ENCODE data around the gene MMP14. TPM values are rescaled to one million over a fixed set of nuclear protein-coding genes. Genes with fewer than 3 reads are reported as not detected.
"Not testable (repeated sequence)": the region's sequence is repeated elsewhere in the genome, so short reads cannot be mapped to it uniquely, and the experiment has no call there.

Gene MMP14
- polyA plus RNA-seq, 1 donor from 2014 or later: not detected

- peak overlapping the region in 2 of 4 donors; percentile 61 to 95 for H3K4me3 Mint-ChIP-seq
- peaks cover 36 to 62% (median 53%) of the 10 kb centered on the region in 3 donors for H3K4me1 Mint-ChIP-seq
- H3K9me3 Mint-ChIP-seq: peaks cover 0 to 3% (median 2%) of the 10 kb centered on the region in 3 donors
- H3K27me3 Mint-ChIP-seq: peaks cover 2% of the 10 kb centered on the region
- H3K36me3 Mint-ChIP-seq: peaks cover 7% of the 10 kb centered on the region
- H3K27ac Mint-ChIP-seq: peak overlapping the region; percentile 59 to 93 (median 68)
These were observed 32.8 kb upstream of the MMP14 start for GRCh38 chr14:22803687-22803974.

DNA sequence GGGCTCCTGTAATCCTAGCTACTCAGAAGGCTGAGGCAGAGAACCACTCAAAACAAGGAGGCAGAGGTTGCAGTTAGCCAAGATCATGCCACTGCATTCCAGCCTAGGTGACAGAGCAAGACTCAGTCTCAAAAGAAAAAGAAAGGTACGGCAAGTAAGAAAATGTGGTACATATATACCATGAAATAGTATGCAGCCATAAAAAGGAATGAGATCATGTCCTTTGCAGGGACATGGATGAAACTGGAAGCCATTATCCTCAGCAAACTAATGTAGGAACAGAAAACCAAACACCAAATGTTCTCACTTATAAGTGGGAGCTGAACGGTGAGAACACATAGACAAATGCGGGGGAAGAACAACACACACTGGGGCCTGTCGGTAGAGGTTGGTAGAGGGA lies 31.1 kb upstream of the MMP14 start:
- not testable (repeated sequence) for H3K4me3 Mint-ChIP-seq, H3K36me3 Mint-ChIP-seq, H3K27me3 Mint-ChIP-seq, H3K9me3 Mint-ChIP-seq
- peaks cover 33 to 51% (median 45%) of the 10 kb centered on the region in 3 donors for H3K4me1 Mint-ChIP-seq
- H3K27ac Mint-ChIP-seq: peak overlapping the region in 1 of 3 donors; percentile 83

GRCh38 chr14:22807432-22808087 lies 28.8 kb upstream of the MMP14 start:
- Mint-ChIP-seq H3K4me1 (peaks cover 40 to 49% (median 45%) of the 10 kb centered on the region in 3 donors), H3K27ac (peak overlapping the region in 1 of 3 donors; percentile 70), H3K4me3 (peak overlapping the region in 1 of 4 donors; percentile 42), H3K9me3 (peaks cover 0 to 3% (median 2%) of the 10 kb centered on the region in 3 donors), H3K36me3 (peaks cover 2% of the 10 kb centered on the region), H3K27me3 (peaks cover under 1% of the 10 kb centered on the region)

GRCh38 chr14:22808388-22809209 lies 27.8 kb upstream of the MMP14 start:
- Mint-ChIP-seq H3K9me3 (peaks cover 0 to 3% (median 2%) of the 10 kb centered on the region in 3 donors), H3K36me3 (peaks cover 2% of the 10 kb centered on the region), H3K27ac (peak overlapping the region in 2 of 3 donors; percentile 27 to 48), H3K4me1 (peaks cover 35 to 47% (median 42%) of the 10 kb centered on the region in 3 donors), H3K27me3 (no peaks in the 10 kb centered on the region), H3K4me3 (peak overlapping the region in 2 of 4 donors; percentile 18 to 73)

- no peaks in the 10 kb centered on the region for H3K27me3 Mint-ChIP-seq
- H3K9me3 Mint-ChIP-seq: peaks cover 0 to 2% (median 0%) of the 10 kb centered on the region in 3 donors
- peaks cover 2% of the 10 kb centered on the region for H3K36me3 Mint-ChIP-seq
- H3K4me3 Mint-ChIP-seq: peak overlapping the region; percentile 8 to 96 (median 46)
- peaks cover 39 to 46% (median 41%) of the 10 kb centered on the region in 3 donors for H3K4me1 Mint-ChIP-seq
- peak overlapping the region in 2 of 3 donors; percentile 54 to 93 for H3K27ac Mint-ChIP-seq
These were observed 24.7 kb upstream of the MMP14 start for GRCh38 chr14:22811722-22812121.

DNA sequence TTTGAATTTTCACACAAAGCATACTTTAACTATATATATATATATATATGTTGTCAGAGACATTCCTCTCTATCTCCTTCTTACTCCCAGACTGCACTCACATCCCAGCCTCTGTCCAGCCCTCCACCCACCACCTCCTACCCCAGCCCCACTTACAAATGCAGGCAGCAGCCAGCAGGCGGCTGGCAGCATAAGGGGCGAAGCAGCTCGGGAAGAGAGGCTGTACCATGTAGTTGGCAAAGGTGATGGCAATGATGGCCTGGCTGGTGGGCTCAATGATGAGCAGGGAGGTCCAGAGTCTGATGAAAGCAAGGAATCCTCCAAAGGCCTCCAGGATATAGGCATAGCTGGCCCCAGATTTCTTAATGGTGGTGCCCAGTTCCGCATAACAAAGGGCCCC lies 23.6 kb upstream of the MMP14 start:
- peak overlapping the region in 2 of 3 donors; percentile 54 to 85 for H3K27ac Mint-ChIP-seq
- H3K9me3 Mint-ChIP-seq: no peaks in the 10 kb centered on the region
- H3K27me3 Mint-ChIP-seq: no peaks in the 10 kb centered on the region
- peak overlapping the region; percentile 4 to 85 (median 58) for H3K4me3 Mint-ChIP-seq
- peaks cover 2% of the 10 kb centered on the region for H3K36me3 Mint-ChIP-seq
- H3K4me1 Mint-ChIP-seq: peaks cover 36 to 39% (median 36%) of the 10 kb centered on the region in 3 donors

- Mint-ChIP-seq H3K27ac (peak overlapping the region in 2 of 3 donors; percentile 54 to 85), H3K27me3 (no peaks in the 10 kb centered on the region), H3K36me3 (peaks cover 2% of the 10 kb centered on the region), H3K9me3 (no peaks in the 10 kb centered on the region), H3K4me1 (peaks cover 35 to 41% (median 38%) of the 10 kb centered on the region in 3 donors), H3K4me3 (peak overlapping the region in 3 of 4 donors; percentile 4 to 85 (median 63))
These were observed 23.2 kb upstream of the MMP14 start for GRCh38 chr14:22813145-22813544.

DNA sequence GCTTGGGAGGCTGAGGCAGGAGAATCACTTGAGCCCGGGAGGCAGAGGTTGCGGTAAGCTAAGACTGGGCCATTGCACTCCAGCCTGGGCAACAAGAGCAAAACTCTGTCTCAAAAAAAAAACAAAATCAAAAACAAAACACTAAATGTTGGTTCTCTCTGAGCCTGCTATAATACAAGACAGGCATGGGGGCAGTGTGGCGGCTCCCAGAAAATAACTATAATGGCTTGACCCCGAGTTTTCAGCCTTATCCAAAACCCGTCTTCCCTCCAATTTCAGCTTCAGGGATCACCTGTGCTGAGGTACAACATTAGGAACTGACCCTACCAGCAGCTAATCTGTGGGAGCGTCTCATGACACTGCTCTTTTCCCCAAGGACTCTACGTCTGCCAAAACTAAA lies 22.0 kb upstream of the MMP14 start:
- no peaks in the 10 kb centered on the region for H3K27me3 Mint-ChIP-seq
- H3K9me3 Mint-ChIP-seq: no peaks in the 10 kb centered on the region
- H3K4me3 Mint-ChIP-seq: peak overlapping the region in 3 of 4 donors; percentile 33 to 84 (median 67)
- H3K4me1 Mint-ChIP-seq: peaks cover 33 to 45% (median 44%) of the 10 kb centered on the region in 3 donors
- H3K36me3 Mint-ChIP-seq: peaks cover 2% of the 10 kb centered on the region
- peak overlapping the region in 2 of 3 donors; percentile 50 to 53 for H3K27ac Mint-ChIP-seq

DNA sequence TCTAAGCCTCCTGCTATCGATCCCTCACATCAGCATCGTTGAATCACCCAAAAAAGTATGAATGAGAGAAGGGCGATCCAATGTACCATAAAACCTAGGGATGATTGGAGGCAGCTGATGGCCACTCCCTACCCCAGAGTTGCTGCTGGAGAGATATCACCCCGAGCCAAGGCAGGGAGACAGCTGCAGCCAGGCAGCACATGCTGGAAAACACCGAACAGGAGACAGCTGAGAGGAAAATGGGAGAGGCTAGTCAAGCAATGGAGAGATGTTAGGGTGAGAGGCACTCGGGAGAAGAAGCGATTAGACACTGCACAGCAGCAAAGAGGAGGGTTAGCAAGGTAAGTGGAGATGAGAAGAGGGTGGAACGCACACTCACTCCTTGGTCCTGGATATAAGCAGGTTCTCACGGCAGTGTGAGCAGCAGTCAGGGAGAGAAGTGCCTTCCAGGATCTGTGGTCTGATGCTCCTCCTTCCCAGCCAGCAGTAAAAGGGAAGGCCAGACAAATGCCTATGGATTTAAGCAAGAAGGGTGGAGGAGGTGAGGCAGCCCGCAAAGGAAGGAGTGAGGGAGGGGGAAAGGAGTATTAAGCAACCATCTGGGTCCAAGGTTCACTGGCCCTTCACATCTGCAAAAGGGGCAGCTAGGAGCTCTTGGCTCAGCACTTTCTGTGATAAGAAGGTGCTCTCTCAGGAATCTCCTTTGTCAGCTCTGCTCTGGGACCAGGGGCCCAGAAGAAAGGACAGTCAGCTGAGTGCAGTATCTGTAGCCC lies 21.3 kb upstream of the MMP14 start, which contains the start of gene SLC7A7:
TSS of gene SLC7A7 (minus strand) at position 495 of the 773 bp plus-strand sequence. CDS start 2,037 bp downstream, outside the sequence.
- Mint-ChIP-seq H3K27me3 (no peaks in the 10 kb centered on the region), H3K36me3 (peaks cover 2% of the 10 kb centered on the region), H3K9me3 (no peaks in the 10 kb centered on the region), H3K4me1 (peaks cover 37 to 53% (median 51%) of the 10 kb centered on the region in 3 donors), H3K4me3 (peak within 1 kb of the TSS; percentile 33 to 84 (median 60)), H3K27ac (peak within 1 kb of the TSS; percentile 50 to 85 (median 53))

DNA sequence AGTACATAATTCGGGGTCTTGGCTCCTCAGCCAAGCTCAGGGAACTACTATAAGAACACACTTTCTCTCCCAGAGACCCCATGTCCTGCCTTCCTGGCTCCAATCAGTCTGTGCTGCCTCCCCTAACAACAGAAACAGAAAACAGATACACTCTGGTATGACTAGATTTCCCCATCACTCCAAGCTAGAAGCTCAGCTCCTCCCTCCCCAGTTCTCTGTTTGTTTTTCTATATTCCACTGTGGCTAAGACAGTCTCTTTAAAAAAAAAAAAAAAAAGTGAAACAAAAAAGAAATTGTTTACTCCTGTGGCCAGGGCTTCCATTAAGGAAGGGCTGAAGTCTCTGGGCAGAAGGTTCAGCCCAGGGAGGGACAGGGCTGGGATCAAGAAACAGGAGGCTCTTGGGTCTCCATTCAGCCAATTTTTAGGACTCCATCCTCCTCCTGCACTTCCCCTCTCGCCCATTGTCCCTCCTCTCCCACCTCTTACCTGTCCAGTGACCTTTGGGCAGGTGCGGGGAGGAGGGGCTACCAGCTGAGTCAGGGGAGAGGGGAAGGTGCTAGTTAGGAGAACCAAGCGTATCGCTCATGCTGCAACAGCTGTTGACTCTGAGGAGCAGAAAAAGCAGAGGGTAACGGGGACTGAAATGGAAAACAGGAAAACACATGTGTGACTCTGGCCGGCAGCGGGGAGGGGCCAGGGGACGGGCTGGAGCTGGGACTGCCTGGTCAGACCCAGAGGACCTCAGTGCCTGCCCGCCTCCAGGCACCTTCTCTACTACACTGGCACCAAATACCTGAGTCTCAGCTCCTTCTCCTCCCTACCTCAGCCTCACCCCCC lies 17.0 kb upstream of the MMP14 start:
- no peaks in the 10 kb centered on the region for H3K36me3 Mint-ChIP-seq
- peak overlapping the region in 3 of 4 donors; percentile 55 to 83 (median 60) for H3K4me3 Mint-ChIP-seq
- H3K4me1 Mint-ChIP-seq: peaks cover 30 to 43% (median 42%) of the 10 kb centered on the region in 3 donors
- H3K27ac Mint-ChIP-seq: peak overlapping the region in 2 of 3 donors; percentile 33 to 78
- no peaks in the 10 kb centered on the region for H3K27me3 Mint-ChIP-seq
- no peaks in the 10 kb centered on the region for H3K9me3 Mint-ChIP-seq

DNA sequence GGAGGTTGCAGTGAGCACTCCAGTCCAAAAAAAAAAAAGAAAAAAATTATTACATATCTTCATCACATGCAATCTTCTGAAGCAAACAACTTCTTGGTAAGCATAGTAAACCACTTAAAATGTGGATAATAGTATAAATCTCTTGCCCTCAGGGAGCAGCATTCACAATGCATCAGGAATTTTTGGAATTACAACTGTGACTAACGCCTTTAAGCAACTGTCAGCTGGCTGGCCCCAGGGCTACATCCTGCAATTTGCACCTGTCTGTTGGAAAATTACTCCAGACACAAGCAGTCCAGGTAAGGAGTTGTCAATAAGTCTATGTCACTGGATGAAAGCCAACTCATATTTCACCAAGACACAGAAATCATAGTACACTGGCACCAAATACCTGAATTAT lies 15.7 kb upstream of the MMP14 start:
- peaks cover 23 to 37% (median 29%) of the 10 kb centered on the region in 3 donors for H3K4me1 Mint-ChIP-seq

GRCh38 chr14:22821193-22822015 lies 15.0 kb upstream of the MMP14 start:
- peak overlapping the region; percentile 4 to 67 (median 18) for H3K4me3 Mint-ChIP-seq

More for the DNA sequence above, 15.7 kb upstream of the MMP14 start:
- Mint-ChIP-seq H3K27me3 (no peaks in the 10 kb centered on the region), H3K4me3 (peak overlapping the region in 2 of 4 donors; percentile 9 to 28), H3K9me3 (no peaks in the 10 kb centered on the region), H3K27ac (peak overlapping the region in 2 of 3 donors; percentile 9 to 46), H3K36me3 (no peaks in the 10 kb centered on the region)

DNA sequence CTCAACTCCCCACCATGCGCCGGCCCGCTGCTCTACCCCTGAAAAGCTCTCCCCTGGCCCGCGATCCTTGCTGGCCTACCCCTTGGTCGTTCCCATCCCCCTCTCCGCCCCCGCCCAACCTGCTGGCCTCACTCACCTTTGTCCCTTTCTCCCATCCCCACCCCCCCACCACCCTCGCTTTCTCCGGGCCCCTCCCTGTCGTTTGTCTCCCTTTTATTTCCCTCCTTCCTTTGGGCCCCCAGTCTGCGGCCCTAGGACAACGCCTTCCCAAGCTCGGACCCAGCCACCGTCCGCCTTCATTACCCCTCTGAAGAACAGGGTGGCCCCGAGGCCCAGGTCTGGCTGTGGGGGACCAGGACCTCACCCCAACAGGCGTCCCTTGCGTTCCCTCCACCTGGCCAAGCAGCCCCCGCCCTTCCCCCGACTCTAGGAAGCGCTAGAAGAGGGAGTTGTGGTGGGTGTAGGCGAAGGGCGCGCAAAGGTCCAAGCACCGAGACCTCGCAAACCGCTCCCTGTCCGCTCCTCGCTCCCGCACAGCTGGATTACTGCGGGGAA lies 14.3 kb upstream of the MMP14 start:
- Mint-ChIP-seq H3K4me3 (peak overlapping the region; percentile 78 to 97 (median 90)), H3K27me3 (no peaks in the 10 kb centered on the region), H3K27ac (peak overlapping the region in 2 of 3 donors; percentile 56 to 70), H3K9me3 (no peaks in the 10 kb centered on the region), H3K36me3 (no peaks in the 10 kb centered on the region), H3K4me1 (peaks cover 19 to 32% (median 25%) of the 10 kb centered on the region in 3 donors)

More at GRCh38 chr14:22821193-22822015, 15.0 kb upstream of the MMP14 start:
- Mint-ChIP-seq H3K36me3 (no peaks in the 10 kb centered on the region), H3K27ac (peak overlapping the region; percentile 9 to 70 (median 46)), H3K4me1 (peaks cover 19 to 32% (median 25%) of the 10 kb centered on the region in 3 donors), H3K27me3 (no peaks in the 10 kb centered on the region), H3K9me3 (no peaks in the 10 kb centered on the region)
